Endodermal cell (in vitro differentiated cells): ENCODE measurements around the gene LHFPL3. TPM values are rescaled to one million over a fixed set of nuclear protein-coding genes. Genes with fewer than 3 reads are reported as not detected.

Experiments
- DNase-seq: peaks from one replicate; pipeline ENCODE4 v3.0.0-alpha.2; 2017
- H3K27ac ChIP-seq: 2 replicates; pipeline ENCODE4 v1.5.1; 2013; ENCODE audit warnings: mild to moderate bottlenecking, low read depth, low read length, moderate library complexity
- H3K27me3 ChIP-seq: 2 replicates; pipeline ENCODE4 v1.6.1; 2013; ENCODE audit warnings: mild to moderate bottlenecking, low read length, moderate library complexity; ENCODE audit not compliant: insufficient read depth, control insufficient read depth, poor library complexity, severe bottlenecking
- H3K36me3 ChIP-seq: 2 replicates; pipeline ENCODE4 v1.7.0; 2013; ENCODE audit warnings: mild to moderate bottlenecking, low read length, moderate library complexity; ENCODE audit not compliant: control insufficient read depth, insufficient read depth
- H3K4me1 ChIP-seq: one replicate; pipeline ENCODE4 v1.7.0; 2013; ENCODE audit warnings: low read length; ENCODE audit not compliant: control insufficient read depth, insufficient read depth
- H3K4me3 ChIP-seq: 2 replicates; pipeline ENCODE4 v1.5.1; 2013; ENCODE audit warnings: mild to moderate bottlenecking, low read length, moderate library complexity
- H3K9ac ChIP-seq: 2 replicates; pipeline ENCODE4 v1.6.1; 2013; ENCODE audit warnings: mild to moderate bottlenecking, low read length, moderate library complexity; ENCODE audit not compliant: poor library complexity, severe bottlenecking; ENCODE audit errors: extremely low read depth
- H3K9me3 ChIP-seq: 2 replicates; pipeline ENCODE4 v1.6.1; 2013; ENCODE audit warnings: mild to moderate bottlenecking, low read length, moderate library complexity; ENCODE audit not compliant: control insufficient read depth
- H3K27ac Mint-ChIP-seq: 2 replicates; pipeline ENCODE4 v1.8.0; 2020; ENCODE audit warnings: mixed read lengths
- H3K27me3 Mint-ChIP-seq: 2 replicates; pipeline ENCODE4 v1.8.0; 2021; ENCODE audit warnings: mild to moderate bottlenecking, mixed read lengths; ENCODE audit not compliant: insufficient read depth
- H3K36me3 Mint-ChIP-seq: 2 replicates; pipeline ENCODE4 v1.8.0; 2020; ENCODE audit warnings: low read depth, mixed read lengths
- H3K4me1 Mint-ChIP-seq: 2 replicates; pipeline ENCODE4 v1.8.0; 2020; ENCODE audit warnings: mixed read lengths
- H3K4me3 Mint-ChIP-seq: 2 replicates; pipeline ENCODE4 v1.8.0; 2020; ENCODE audit warnings: mild to moderate bottlenecking, moderate library complexity, mixed read lengths
- H3K9me3 Mint-ChIP-seq: 2 replicates; pipeline ENCODE4 v1.8.0; 2020; ENCODE audit warnings: mild to moderate bottlenecking, mixed read lengths
- WGBS, 2 experiments: methylation state at CpG; one replicate each; pipeline versions ENCODE4 v1.1.5 to v1.1.7; 2013; ENCODE audit warnings: missing lambda C conversion rate in 2 of 2, mixed read lengths in 1 of 2; ENCODE audit not compliant: insufficient coverage in 1 of 2, insufficient read length in 1 of 2; 5-methylcytosine and 5-hydroxymethylcytosine counted together
- total RNA-seq, 2 donors: library from RNA; stranded (reverse); fragmentation: NEBNext Ultra II Directional in 1 of 2; extraction: Animal tissue kit (Norgen Biotek cat#: 25700) in 1 of 2; gene quantifications; 2 replicates in 1 of 2; 3 replicates in 1 of 2; pipeline ENCODE4 v1.2.1, GENCODE V29; 2021
- TF ChIP-seq, protein P1 (sequence below): fragments of 200-600 bp; sonication (generic); conservative IDR thresholded peaks from 2 replicates; pipeline ENCODE4 v1.5.0; 2021; ENCODE audit warnings: antibody characterized with exemption, mild to moderate bottlenecking

Gene LHFPL3
- total RNA-seq, 2 donors from 2014 or later = not detected

DNA sequence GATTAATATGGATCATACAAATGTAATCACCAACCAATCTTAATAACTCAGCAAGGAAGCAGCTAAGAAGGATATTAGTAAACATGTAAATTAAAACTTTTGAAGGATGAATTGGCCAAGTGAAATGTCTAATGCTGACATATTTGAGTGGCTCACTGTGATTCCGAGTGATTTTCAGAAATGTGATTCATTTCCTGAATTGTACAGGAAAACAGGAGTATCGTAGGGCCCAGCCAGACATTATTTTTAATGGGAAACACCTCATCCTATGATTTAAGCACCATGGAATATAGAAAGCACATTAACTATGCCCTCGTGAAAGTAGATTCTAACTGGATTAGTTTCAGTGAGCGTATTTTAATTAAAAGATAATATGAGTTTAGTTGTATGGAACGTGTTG lies 82.3 kb downstream of the LHFPL3 start:
- no peak overlapping the region for H3K9ac ChIP-seq
- no peak overlapping the region for H3K4me3 Mint-ChIP-seq
- DNase-seq = no peak
- H3K4me1 Mint-ChIP-seq = peaks cover 3% of the 10 kb centered on the region
- H3K36me3 ChIP-seq = no peaks in the 10 kb centered on the region
- no peaks in the 10 kb centered on the region for H3K36me3 Mint-ChIP-seq
- no peak overlapping the region for H3K27ac Mint-ChIP-seq
- no peaks in the 10 kb centered on the region for H3K4me1 ChIP-seq
- no peak overlapping the region for H3K4me3 ChIP-seq
- 90 to 97% methylated on average over 3 to 5 of the region's 5 CpGs for WGBS, 2 experiments
- H3K27ac ChIP-seq = no peak overlapping the region
- no peaks in the 10 kb centered on the region for H3K27me3 Mint-ChIP-seq
- H3K27me3 ChIP-seq = no peaks in the 10 kb centered on the region
- H3K9me3 ChIP-seq = no peaks in the 10 kb centered on the region
- no peaks in the 10 kb centered on the region for H3K9me3 Mint-ChIP-seq
- TF ChIP-seq, protein P1, sequence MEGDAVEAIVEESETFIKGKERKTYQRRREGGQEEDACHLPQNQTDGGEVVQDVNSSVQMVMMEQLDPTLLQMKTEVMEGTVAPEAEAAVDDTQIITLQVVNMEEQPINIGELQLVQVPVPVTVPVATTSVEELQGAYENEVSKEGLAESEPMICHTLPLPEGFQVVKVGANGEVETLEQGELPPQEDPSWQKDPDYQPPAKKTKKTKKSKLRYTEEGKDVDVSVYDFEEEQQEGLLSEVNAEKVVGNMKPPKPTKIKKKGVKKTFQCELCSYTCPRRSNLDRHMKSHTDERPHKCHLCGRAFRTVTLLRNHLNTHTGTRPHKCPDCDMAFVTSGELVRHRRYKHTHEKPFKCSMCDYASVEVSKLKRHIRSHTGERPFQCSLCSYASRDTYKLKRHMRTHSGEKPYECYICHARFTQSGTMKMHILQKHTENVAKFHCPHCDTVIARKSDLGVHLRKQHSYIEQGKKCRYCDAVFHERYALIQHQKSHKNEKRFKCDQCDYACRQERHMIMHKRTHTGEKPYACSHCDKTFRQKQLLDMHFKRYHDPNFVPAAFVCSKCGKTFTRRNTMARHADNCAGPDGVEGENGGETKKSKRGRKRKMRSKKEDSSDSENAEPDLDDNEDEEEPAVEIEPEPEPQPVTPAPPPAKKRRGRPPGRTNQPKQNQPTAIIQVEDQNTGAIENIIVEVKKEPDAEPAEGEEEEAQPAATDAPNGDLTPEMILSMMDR = no peak

DNA sequence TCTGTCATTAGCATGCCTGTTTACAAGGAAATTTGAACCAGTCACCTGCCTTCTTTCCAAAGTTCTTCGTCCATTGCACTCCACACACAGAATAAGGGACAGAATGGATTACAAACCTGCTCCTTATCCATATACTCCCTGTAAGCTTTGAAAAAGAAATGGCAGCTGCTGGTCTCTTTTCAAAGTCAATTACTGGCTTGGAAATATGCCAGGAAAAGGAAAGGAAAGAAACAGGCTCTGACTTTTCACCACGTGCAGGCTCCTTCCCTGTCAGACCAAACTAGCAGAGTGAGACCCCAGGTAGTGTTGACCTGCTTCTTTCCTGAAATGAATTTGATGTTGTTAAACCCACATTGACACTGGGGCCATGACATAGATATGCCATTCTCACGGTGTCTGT lies 84.5 kb downstream of the LHFPL3 start:
- H3K36me3 Mint-ChIP-seq = no peaks in the 10 kb centered on the region
- Histone ChIP-seq H3K9ac (no peak overlapping the region), H3K27ac (no peak overlapping the region), H3K9me3 (no peaks in the 10 kb centered on the region), H3K4me1 (no peaks in the 10 kb centered on the region), H3K4me3 (no peak overlapping the region), H3K27me3 (no peaks in the 10 kb centered on the region), H3K36me3 (no peaks in the 10 kb centered on the region)
- TF ChIP-seq, protein P1 = no peak
- 78 to 80% methylated on average over 2 to 3 of the region's 3 CpGs for WGBS, 2 experiments
- no peaks in the 10 kb centered on the region for H3K27me3 Mint-ChIP-seq
- H3K4me1 Mint-ChIP-seq = peaks cover 3% of the 10 kb centered on the region
- no peaks in the 10 kb centered on the region for H3K9me3 Mint-ChIP-seq
- no peak overlapping the region for H3K4me3 Mint-ChIP-seq
- DNase-seq = no peak
- H3K27ac Mint-ChIP-seq = no peak overlapping the region

DNA sequence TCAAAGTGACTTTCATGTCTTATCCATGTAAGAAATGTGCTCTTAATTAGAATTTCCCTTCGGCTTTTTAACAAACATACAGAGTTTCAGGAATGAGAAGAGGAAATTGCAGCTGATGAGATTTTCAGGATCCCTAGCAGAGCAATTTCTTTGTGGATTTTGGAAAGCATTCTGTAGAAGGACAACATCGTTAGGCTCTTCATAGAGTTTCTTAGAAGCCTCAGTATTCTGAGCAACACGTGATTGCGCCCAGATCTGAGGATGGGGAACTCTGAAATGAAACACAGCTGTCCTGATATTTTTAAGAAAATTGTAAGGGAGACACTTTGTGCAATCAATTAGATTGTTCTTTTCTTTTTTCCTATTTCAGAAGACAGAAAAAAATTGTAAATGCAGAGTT lies 85.8 kb downstream of the LHFPL3 start:
- Histone ChIP-seq H3K36me3 (no peaks in the 10 kb centered on the region), H3K4me1 (no peaks in the 10 kb centered on the region), H3K9me3 (no peaks in the 10 kb centered on the region), H3K4me3 (no peak overlapping the region), H3K27me3 (peaks cover 6% of the 10 kb centered on the region), H3K27ac (no peak overlapping the region), H3K9ac (no peak overlapping the region)
- no peaks in the 10 kb centered on the region for H3K36me3 Mint-ChIP-seq
- no peak overlapping the region for H3K27ac Mint-ChIP-seq
- no peak overlapping the region for H3K4me3 Mint-ChIP-seq
- 81 to 94% methylated on average over 4 of the region's 4 CpGs for WGBS, 2 experiments
- DNase-seq = no peak
- TF ChIP-seq, protein P1 = no peak
- H3K27me3 Mint-ChIP-seq = no peaks in the 10 kb centered on the region
- H3K4me1 Mint-ChIP-seq = peaks cover 3% of the 10 kb centered on the region
- H3K9me3 Mint-ChIP-seq = no peaks in the 10 kb centered on the region
